GM18508 (cell line): ENCODE results near the gene XKR7.

Experiments used
- ATAC-seq: cut with Tn5 transposase; IDR thresholded peaks from one replicate; pipeline ENCODE4 v1.9.1; 2021; ENCODE audit warnings: moderate number of reproducible peaks; ENCODE audit not compliant: insufficient read depth, unreplicated experiment

The XKR7 gene

GRCh38 chr20:32034581-32035425 lies 66.9 kb downstream of the XKR7 start:
- ATAC-seq = no peak

- no peak for ATAC-seq
Measured at GRCh38 chr20:32035426-32035779, 67.5 kb downstream of the XKR7 start.

- no peak for ATAC-seq
Measured at GRCh38 chr20:32036252-32036651, 68.3 kb downstream of the XKR7 start.

GRCh38 chr20:32036716-32037485 lies 69.0 kb downstream of the XKR7 start:
- no peak for ATAC-seq

GRCh38 chr20:32037929-32038328 lies 70.0 kb downstream of the XKR7 start:
- ATAC-seq = no peak

- no peak for ATAC-seq
Measured at GRCh38 chr20:32040142-32040953, 72.4 kb downstream of the XKR7 start.

GRCh38 chr20:32045999-32046398 lies 78.0 kb downstream of the XKR7 start:
- ATAC-seq = no peak

GRCh38 chr20:32050324-32050841 lies 82.4 kb downstream of the XKR7 start:
- ATAC-seq = no peak

- ATAC-seq = no peak
Measured at GRCh38 chr20:32050851-32051556, 83.1 kb downstream of the XKR7 start.

- ATAC-seq = no peak
Measured at GRCh38 chr20:32051720-32052089, 83.8 kb downstream of the XKR7 start.

- no peak for ATAC-seq
Measured at GRCh38 chr20:32052090-32052777, 84.3 kb downstream of the XKR7 start, which contains the start of gene HCK. HCK (plus strand) TSS chr20:32052242.

GRCh38 chr20:32052778-32053362 lies 84.9 kb downstream of the XKR7 start:
- no peak for ATAC-seq
